Right renal cortex interstitium (tissue), 3 donors: Measurements from ENCODE around the gene INTS3. TPM values are rescaled to one million over a fixed set of nuclear protein-coding genes. Genes with fewer than 3 reads are reported as not detected.

Experiments used
- DNase-seq, 3 donors: peaks; one replicate each; pipeline ENCODE4 v3.0.0-alpha.2; 2013; ENCODE audit warnings: low read depth in 3 of 3, low spot score in 2 of 3
- polyA plus RNA-seq, 3 donors: library from polyadenylated mRNA; unstranded; fragments of 120-200 nt; gene quantifications; one replicate each; pipeline ENCODE4 v1.2.1, GENCODE V29; 2013; ENCODE audit not compliant: insufficient read length in 3 of 3

Gene INTS3, protein sequence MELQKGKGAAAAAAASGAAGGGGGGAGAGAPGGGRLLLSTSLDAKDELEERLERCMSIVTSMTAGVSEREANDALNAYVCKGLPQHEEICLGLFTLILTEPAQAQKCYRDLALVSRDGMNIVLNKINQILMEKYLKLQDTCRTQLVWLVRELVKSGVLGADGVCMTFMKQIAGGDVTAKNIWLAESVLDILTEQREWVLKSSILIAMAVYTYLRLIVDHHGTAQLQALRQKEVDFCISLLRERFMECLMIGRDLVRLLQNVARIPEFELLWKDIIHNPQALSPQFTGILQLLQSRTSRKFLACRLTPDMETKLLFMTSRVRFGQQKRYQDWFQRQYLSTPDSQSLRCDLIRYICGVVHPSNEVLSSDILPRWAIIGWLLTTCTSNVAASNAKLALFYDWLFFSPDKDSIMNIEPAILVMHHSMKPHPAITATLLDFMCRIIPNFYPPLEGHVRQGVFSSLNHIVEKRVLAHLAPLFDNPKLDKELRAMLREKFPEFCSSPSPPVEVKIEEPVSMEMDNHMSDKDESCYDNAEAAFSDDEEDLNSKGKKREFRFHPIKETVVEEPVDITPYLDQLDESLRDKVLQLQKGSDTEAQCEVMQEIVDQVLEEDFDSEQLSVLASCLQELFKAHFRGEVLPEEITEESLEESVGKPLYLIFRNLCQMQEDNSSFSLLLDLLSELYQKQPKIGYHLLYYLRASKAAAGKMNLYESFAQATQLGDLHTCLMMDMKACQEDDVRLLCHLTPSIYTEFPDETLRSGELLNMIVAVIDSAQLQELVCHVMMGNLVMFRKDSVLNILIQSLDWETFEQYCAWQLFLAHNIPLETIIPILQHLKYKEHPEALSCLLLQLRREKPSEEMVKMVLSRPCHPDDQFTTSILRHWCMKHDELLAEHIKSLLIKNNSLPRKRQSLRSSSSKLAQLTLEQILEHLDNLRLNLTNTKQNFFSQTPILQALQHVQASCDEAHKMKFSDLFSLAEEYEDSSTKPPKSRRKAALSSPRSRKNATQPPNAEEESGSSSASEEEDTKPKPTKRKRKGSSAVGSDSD
- 10 to 100 TPM; 84.0 to 91.5 (median 85.5) TPM for polyA plus RNA-seq

DNA sequence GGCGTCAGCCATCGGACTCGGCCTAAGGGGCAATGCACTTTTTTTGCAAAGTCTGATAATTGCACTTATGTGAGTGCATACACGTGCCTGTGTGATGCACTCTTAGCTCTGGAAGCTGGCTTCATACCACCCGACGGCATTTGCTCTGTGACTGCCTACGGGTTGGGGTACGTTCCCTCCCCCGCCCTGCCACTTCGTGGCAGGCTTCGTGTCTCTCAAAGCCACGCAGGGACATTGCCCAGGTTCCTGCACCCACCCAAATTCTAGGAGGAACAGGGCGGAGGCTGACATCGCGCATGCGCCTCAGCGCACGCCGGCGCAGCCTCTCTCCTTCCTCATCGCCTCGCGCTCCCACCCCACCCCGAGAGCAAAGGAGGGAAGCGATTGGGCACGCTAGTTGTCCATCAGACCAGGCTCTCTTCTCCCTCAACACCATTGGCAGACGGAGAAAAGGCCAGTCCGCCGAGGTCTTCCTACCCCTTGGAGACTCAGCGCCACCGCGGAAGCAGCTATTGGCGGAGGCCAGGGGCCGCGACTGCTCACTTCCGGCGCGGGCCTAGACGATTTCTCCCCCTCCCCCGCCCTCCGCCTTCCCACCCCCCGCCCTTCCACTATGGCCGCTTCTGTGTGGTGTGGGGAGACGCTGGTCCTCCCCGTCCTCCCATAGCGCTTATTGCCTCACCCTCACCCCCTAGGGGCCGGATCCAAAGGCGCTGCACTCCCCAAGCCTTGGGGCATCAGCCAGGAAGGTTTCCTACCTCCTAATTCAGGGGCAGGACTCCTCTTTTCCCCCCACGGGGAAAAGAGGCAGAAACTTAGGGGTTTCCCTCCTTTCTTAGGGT, at the start of gene INTS3:
TSS of gene INTS3 (plus strand) at position 588 of the 842 bp plus-strand sequence. CDS start 585 bp downstream, outside the sequence.
- peak; percentile 99 to 100 (median 100) for DNase-seq

DNA sequence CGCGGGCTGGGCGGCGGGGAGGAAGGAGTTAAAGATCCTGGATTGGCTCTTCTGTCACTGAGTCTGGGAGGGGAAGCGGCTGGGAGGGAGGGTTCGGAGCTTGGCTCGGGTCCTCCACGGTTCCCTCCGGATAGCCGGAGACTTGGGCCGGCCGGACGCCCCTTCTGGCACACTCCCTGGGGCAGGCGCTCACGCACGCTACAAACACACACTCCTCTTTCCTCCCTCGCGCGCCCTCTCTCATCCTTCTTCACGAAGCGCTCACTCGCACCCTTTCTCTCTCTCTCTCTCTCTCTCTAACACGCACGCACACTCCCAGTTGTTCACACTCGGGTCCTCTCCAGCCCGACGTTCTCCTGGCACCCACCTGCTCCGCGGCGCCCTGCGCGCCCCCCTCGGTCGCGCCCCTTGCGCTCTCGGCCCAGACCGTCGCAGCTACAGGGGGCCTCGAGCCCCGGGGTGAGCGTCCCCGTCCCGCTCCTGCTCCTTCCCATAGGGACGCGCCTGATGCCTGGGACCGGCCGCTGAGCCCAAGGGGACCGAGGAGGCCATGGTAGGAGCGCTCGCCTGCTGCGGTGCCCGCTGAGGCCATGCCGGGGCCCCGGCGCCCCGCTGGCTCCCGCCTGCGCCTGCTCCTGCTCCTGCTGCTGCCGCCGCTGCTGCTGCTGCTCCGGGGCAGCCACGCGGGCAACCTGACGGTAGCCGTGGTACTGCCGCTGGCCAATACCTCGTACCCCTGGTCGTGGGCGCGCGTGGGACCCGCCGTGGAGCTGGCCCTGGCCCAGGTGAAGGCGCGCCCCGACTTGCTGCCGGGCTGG, 49.1 kb upstream of the INTS3 start, which contains the start of gene NPR1:
TSS of gene NPR1 (plus strand) at position 170 of the 818 bp plus-strand sequence. CDS start at position 591, 421 bp downstream.
- DNase-seq, result no peak

DNA sequence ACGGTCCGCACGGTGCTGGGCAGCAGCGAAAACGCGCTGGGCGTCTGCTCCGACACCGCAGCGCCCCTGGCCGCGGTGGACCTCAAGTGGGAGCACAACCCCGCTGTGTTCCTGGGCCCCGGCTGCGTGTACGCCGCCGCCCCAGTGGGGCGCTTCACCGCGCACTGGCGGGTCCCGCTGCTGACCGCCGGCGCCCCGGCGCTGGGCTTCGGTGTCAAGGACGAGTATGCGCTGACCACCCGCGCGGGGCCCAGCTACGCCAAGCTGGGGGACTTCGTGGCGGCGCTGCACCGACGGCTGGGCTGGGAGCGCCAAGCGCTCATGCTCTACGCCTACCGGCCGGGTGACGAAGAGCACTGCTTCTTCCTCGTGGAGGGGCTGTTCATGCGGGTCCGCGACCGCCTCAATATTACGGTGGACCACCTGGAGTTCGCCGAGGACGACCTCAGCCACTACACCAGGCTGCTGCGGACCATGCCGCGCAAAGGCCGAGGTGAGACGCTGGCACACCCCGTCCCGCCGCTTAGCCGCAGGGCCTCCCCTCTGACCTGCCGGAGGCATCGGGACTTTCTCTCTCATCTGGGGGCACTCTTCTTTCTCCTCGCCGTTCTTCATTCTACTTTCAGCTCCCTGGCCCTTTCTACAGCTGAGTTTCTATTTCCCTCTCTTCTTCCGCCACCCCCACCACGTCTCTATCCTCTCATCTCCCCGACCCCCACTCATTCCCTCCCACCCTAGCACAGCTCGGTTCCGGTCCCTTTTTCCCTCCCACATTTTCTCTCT, 48.3 kb upstream of the INTS3 start:
- DNase-seq, result no peak

DNA sequence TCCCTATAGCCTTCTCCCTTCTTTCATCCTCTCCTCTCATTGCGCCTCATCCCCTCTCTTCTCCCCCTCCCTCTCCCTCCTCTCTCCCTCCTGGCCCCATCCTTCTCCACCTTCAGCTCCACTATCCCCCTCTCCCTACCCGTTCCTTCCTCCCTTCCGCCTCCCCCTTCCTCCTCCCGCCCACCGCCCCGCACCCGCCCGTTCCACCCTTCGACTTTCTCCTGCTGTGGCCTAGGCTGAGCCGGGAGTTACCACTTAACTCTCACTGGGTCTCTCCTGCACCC, 47.8 kb upstream of the INTS3 start:
- no peak for DNase-seq

DNA sequence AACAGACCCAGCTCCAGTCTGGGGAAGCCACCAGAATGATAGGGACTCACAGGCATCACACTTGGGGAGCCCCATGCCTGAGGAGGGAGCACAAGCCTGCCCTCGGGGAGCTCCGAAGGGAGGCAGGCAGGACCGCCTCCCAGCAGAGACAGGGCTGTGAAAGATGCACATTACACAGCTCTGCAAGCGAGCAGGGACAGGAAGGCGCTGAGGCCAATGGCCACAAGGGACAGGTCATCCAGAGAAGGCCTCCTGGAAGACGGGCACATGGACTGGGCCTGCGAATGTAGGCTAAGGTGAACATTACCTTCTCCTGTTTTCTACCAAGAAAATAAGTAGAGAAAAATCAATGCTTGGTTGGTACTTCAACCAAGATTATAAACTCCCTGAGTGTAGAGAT, 45.1 kb upstream of the INTS3 start:
- no peak for DNase-seq

DNA sequence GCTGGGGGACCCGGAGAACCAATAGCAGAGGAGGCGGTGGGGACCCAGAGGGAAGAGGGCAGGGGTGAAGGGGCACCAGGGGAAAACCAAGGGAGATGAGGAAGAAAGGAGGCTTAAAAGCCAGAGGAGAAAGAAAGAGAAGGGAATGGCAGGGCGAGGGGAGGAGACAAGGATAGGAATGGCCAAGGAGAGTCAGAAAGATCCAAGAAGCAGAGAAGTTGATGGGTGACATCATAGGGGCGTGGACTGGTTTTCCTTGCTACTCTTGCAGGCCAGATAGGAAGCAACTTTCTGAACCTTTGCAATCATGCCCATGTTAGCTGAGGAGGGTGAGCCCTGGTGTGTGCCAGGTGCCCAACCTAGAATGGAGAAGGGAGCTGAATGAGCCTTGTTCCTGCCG, 44.0 kb upstream of the INTS3 start:
- no peak for DNase-seq

DNA sequence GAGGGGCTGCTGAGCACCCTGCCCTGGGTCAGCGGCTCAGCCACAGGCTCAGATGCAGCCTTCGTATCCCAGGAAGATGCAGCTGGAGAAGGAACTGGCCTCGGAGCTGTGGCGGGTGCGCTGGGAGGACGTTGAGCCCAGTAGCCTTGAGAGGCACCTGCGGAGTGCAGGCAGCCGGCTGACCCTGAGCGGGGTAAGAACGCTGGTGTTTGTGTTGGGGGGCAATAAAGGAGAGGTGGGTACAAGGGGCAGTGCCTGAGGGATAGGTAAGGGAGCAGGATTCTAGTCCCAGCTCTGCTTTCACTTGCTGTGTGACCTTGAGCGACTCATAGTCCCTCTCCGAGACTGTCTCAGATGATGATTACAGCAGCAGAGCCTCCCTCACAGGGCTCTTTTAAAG, 43.0 kb upstream of the INTS3 start:
- DNase-seq, result no peak

DNA sequence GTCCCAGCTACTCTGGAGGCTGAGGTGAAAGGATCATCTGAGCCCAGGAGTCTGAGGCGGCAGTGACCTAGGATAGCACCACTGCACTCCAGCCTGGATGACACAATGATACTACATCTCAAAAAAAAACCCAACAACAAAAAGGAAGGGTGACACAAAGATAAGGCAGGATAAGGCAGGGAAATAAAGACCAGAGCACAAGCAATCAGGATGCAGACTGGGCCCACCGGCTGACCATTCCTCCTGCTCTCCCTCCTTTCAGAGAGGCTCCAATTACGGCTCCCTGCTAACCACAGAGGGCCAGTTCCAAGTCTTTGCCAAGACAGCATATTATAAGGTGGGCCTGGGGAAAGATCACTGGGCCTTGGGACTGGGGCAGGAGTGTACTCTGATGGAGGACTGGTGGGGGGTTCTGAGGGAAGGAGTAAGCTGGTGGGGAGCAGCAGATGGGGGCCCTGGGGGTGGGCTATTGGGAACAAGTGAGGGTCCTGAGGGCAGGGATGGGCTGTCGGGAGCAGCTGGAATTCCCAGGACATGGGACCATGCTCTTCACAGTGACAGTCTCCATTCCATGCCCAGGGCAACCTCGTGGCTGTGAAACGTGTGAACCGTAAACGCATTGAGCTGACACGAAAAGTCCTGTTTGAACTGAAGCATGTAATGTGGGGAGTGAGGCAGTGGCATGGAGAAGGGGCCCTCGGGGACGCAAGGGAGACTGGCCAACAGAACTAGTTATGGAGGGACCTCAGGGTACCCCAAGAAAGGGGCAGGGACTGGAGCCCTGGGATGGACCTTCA, 42.1 kb upstream of the INTS3 start:
- DNase-seq, result no peak

DNA sequence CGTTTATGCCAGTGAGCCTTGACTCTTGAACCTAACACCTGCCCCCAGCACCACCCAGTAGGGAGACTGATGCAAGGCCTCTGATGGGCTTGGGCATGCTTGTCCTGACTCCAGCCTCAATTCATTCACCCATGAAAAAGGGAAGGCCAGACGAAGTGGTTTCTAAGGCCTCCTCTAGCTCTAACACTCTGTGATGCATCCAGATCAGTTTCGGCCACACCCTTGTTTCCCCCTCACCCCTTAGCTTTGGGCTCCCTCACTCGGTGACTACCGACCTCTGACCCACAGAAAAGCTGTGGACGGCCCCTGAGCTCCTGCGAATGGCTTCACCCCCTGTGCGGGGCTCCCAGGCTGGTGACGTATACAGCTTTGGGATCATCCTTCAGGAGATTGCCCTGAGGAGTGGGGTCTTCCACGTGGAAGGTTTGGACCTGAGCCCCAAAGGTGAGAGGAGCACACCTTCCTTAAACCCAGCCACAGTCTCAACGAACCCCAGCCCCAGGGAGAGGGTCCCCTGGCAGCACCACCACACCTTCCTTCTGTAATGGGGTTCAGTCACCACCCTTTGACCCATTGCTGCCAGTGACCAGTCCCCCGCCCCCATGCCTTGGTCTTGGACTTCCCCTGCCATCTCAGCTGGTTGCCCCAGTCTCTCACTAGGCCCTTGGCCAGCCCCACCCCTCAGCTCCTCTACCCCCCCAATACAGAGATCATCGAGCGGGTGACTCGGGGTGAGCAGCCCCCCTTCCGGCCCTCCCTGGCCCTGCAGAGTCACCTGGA, 40.3 kb upstream of the INTS3 start:
- no peak for DNase-seq

DNA sequence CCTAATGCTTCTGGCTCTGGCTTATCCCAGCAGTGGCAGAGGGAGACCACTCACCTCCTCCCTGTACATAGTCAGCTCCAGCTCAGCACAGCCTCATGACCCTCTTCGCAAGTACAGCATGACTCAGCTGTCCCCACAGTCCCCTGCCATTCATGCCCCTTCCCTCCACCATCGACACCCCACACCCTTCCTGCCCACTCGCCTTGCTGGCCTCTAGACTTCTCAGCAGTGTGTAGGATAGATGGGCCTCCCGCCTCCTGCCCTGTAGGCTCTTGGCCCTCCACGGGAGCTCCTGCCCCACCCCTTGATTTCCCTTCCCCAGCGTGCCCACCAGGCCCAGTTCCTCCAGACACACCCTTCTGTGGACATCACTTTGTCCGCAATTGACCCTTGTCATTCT, 39.6 kb upstream of the INTS3 start:
- DNase-seq, result no peak

DNA sequence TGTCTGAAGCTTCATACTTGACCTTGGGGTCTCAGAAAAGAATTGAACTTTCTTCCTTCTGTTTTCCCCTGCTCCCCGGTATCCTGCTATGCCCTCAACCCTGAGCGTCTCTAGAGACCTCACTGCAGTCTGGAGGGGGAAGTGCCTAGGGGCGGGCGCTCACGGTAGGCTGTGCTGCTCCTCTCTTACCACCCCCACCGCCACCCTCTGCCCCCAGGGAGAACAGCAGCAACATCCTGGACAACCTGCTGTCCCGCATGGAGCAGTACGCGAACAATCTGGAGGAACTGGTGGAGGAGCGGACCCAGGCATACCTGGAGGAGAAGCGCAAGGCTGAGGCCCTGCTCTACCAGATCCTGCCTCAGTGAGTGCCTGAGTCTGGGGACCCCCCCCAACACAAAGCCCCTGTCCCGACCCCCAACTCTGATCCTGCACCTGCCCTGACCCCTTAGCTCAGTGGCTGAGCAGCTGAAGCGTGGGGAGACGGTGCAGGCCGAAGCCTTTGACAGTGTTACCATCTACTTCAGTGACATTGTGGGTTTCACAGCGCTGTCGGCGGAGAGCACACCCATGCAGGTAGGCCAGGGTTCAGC, 39.0 kb upstream of the INTS3 start:
- DNase-seq, result no peak

DNA sequence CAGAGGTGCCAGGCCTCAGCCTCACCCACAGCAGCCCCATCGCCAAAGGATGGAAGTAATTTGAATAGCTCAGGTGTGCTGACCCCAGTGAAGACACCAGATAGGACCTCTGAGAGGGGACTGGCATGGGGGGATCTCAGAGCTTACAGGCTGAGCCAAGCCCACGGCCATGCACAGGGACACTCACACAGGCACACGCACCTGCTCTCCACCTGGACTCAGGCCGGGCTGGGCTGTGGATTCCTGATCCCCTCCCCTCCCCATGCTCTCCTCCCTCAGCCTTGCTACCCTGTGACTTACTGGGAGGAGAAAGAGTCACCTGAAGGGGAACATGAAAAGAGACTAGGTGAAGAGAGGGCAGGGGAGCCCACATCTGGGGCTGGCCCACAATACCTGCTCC, 34.4 kb upstream of the INTS3 start:
- no peak for DNase-seq

DNA sequence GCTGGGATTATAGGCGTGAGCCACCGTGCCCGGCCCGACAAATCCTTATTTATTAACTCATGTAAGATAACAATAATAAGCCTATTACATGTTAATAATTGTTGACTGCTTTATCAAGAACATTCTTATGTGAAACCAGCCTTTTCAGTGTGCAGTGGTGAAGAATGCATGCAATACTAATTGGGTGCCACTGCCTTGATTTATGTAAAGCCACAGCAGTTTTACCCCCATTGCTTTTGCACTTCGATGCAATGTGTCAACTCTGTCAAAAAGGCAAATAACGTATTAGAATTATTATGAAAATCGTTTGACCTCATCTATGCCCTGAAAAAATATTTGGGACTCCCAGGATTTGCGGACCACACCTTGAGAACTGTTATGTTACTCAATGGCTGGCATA, 31.1 kb upstream of the INTS3 start:
- no peak for DNase-seq

DNA sequence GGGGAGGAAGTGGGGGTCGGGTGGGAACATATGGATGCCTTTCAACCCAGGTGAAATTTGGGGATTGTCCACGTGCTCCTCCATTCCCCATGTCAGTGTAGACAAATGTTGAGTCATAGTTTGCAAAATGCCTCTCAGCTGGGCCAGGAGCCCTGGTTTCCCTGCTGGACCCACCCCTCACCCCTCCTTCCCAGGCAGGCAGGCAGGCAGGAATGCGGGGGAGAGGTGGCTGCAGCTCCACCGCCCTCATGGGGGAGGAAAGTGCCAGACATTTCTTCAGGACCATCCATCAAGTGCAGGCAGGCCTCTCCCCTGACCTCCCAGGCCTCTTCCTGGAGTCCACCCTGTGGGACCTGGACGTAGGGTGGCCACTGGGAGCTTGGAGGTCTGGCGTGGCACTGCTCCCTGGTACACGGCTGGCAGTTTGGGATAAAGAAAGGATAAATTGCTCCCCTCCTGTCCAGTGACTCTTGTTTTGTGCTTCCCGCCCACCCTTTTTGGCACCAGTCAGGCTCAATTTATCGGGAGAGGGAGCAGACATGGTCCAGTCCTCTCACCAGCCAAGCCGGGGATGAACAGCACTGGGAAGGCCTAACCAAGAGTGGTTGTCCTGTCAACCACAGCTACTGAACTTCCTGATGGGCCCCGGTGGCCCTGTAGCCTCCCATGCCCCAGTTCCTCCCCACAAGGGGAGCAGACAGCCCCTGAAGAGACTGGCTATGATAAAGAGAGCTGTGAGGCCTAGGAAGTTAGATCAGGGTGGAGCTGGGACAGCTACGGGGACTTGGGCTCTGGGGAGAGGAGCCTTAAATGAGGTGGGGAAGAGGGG, 30.4 kb upstream of the INTS3 start:
- DNase-seq, result peak in 2 of 3 donors; percentile 71 to 89

DNA sequence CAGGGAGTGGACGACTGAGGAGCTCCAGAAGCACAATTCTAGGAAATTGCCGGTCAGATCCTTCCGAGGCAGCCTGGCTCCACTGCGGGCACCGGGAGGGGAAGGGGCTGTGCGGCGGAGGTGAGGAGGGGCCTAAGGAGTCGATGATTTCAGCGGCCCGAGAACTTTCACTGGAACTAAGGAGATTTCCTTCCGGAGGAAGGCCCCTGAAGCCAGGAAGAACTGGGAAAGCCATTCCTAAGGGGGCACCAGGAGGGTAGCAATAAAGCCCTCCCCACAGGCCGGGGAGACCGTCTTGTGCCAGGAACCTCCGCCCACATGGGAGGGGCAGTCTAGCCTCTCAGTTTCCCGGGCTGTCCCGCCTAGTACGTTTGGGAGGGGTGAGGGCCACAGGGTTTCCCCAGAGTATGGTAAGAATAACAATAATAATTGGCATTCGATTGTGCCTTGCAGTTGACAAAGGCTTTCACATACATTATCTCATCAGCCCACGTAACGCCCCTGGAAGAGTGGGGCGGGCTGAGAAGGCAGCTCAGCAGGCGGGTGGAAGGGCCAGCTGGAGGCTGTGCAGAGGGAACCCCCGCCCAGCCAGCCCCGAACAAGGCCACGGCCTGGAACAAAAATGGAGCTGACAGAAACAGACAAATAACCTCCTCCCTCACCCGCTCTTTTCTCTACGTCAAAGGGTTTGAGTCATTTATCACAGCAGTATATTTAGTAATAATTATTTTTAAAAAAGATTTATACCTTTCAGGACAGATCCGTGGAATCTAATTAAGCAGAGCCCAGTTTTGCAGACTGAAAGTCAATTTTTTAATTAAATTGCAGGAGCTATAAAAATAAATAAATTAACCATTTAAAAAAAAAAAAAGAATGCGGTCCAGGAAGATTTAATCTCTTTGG, 29.6 kb upstream of the INTS3 start:
- DNase-seq, result no peak
